Neuronal stem cell (in vitro differentiated cells): Measurements from ENCODE around the gene ANLN.

Experiments used
- DNase-seq: peaks from one replicate; pipeline ENCODE4 v3.0.0-alpha.2; 2013; ENCODE audit warnings: low spot score
- H2AFZ ChIP-seq: one replicate; pipeline ENCODE4 v1.6.1; 2013; ENCODE audit warnings: mild to moderate bottlenecking, low read length, inconsistent platforms
- H2AK5ac ChIP-seq: 2 replicates; pipeline ENCODE4 v1.6.1; 2013; ENCODE audit warnings: low read depth, mild to moderate bottlenecking, inconsistent platforms, low read length, moderate library complexity, mixed read lengths
- H2BK120ac ChIP-seq: 2 replicates; pipeline ENCODE4 v1.6.1; 2013; ENCODE audit warnings: low read depth, mild to moderate bottlenecking, inconsistent platforms, low read length, moderate library complexity, mixed read lengths
- H2BK12ac ChIP-seq: one replicate; pipeline ENCODE4 v1.6.1; 2013; ENCODE audit warnings: low read length, inconsistent platforms
- H2BK15ac ChIP-seq: 2 replicates; pipeline ENCODE4 v1.6.1; 2013; ENCODE audit warnings: mild to moderate bottlenecking, low read length, inconsistent platforms, mixed read lengths
- H2BK5ac ChIP-seq: one replicate; pipeline ENCODE4 v1.6.1; 2013; ENCODE audit warnings: inconsistent platforms, mild to moderate bottlenecking, low read length, moderate library complexity
- H3K14ac ChIP-seq: one replicate; pipeline ENCODE4 v1.6.1; 2013; ENCODE audit warnings: low read length, inconsistent platforms
- H3K18ac ChIP-seq: 2 replicates; pipeline ENCODE4 v1.6.1; 2013; ENCODE audit warnings: low read length, inconsistent platforms
- H3K23ac ChIP-seq: 2 replicates; pipeline ENCODE4 v1.6.1; 2013; ENCODE audit warnings: low read depth, mild to moderate bottlenecking, mixed read lengths, low read length, inconsistent platforms; ENCODE audit not compliant: poor library complexity
- H3K27ac ChIP-seq: replicated peaks from 3 replicates; pipeline ENCODE4 v1.5.1; 2013; ENCODE audit warnings: low read length, inconsistent platforms
- H3K27me3 ChIP-seq, 3 experiments: 2 replicates each; pipeline ENCODE4 v1.6.1; 2013; ENCODE audit warnings: low read length in 3 of 3, mild to moderate bottlenecking in 2 of 3, inconsistent platforms in 1 of 3, low read depth in 1 of 3, mixed read lengths in 1 of 3, moderate library complexity in 1 of 3; ENCODE audit not compliant: control insufficient read depth in 3 of 3, insufficient read depth in 3 of 3
- H3K36me3 ChIP-seq, 2 donors: replicated peaks in 1 of 2; 2 replicates each; pipeline ENCODE4 v1.6.1; 2013; ENCODE audit warnings: low read length in 2 of 2; ENCODE audit not compliant: control insufficient read depth in 2 of 2, insufficient read depth in 2 of 2
- H3K4ac ChIP-seq: 2 replicates; pipeline ENCODE4 v1.6.1; 2013; ENCODE audit warnings: inconsistent platforms, mild to moderate bottlenecking, low read length, moderate library complexity
- H3K4me1 ChIP-seq, 2 donors: 1 replicate in 1 of 2; 2 replicates in 1 of 2; pipeline ENCODE4 v1.6.1; 2013; ENCODE audit warnings: low read length in 2 of 2, low read depth in 1 of 2; ENCODE audit not compliant: control insufficient read depth in 2 of 2, insufficient read depth in 1 of 2
- H3K4me2 ChIP-seq: one replicate; pipeline ENCODE4 v1.6.1; 2013; ENCODE audit warnings: mild to moderate bottlenecking, low read length, inconsistent platforms; ENCODE audit not compliant: insufficient read depth, poor library complexity, severe bottlenecking
- H3K4me3 ChIP-seq, 2 donors: 2 replicates each; pipeline ENCODE4 v1.5.1; 2013; ENCODE audit warnings: low read length in 2 of 2, mild to moderate bottlenecking in 2 of 2, inconsistent platforms in 1 of 2, moderate library complexity in 1 of 2
- H3K79me1 ChIP-seq: one replicate; pipeline ENCODE4 v1.6.1; 2013; ENCODE audit warnings: low read depth, mild to moderate bottlenecking, inconsistent platforms, low read length, moderate library complexity
- H3K9ac ChIP-seq: one replicate; pipeline ENCODE4 v1.6.1; 2013; ENCODE audit warnings: mild to moderate bottlenecking, low read depth, low read length, inconsistent platforms; ENCODE audit not compliant: poor library complexity
- H3K9me3 ChIP-seq, 2 donors: replicated peaks in 1 of 2; 2 replicates each; pipeline versions ENCODE3 to v1.6.1; 2013; ENCODE audit warnings: low read length in 2 of 2, mild to moderate bottlenecking in 2 of 2, inconsistent platforms in 1 of 2, low read depth in 1 of 2, mixed read lengths in 1 of 2, moderate library complexity in 1 of 2; ENCODE audit not compliant: control insufficient read depth in 2 of 2, insufficient read depth in 1 of 2
- H4K8ac ChIP-seq: one replicate; pipeline ENCODE4 v1.6.1; 2013; ENCODE audit warnings: low read depth, mild to moderate bottlenecking, inconsistent platforms, low read length, moderate library complexity
- H4K91ac ChIP-seq: one replicate; pipeline ENCODE4 v1.6.1; 2013; ENCODE audit warnings: low read length, low read depth, mild to moderate bottlenecking, inconsistent platforms; ENCODE audit not compliant: poor library complexity
- WGBS, 2 donors: extraction: QIAGEN DNeasy Blood & Tissue Kit; methylation state at CpG; one replicate each; pipeline ENCODE4 v1.1.7; 2013; ENCODE audit warnings: missing lambda C conversion rate in 2 of 2, mixed read lengths in 1 of 2; ENCODE audit not compliant: insufficient read length in 2 of 2, insufficient replicate concordance in 1 of 2; ENCODE audit errors: extremely low coverage in 2 of 2; 5-methylcytosine and 5-hydroxymethylcytosine counted together

ANLN gene

GRCh38 chr7:36456138-36456537 is 66.5 kb downstream of the ANLN start:
- H4K91ac ChIP-seq = no peak overlapping the region
- H3K36me3 ChIP-seq = peaks cover 6 to 45% of the 10 kb centered on the region in 2 donors
- no peak overlapping the region for H3K27ac ChIP-seq
- H3K4ac ChIP-seq = no peak overlapping the region
- no peak overlapping the region for H3K4me3 ChIP-seq
- H3K9me3 ChIP-seq = no peaks in the 10 kb centered on the region
- H3K79me1 ChIP-seq = no peaks in the 10 kb centered on the region
- no peaks in the 10 kb centered on the region for H3K4me1 ChIP-seq
- DNase-seq = no peak
- H2BK5ac ChIP-seq = no peak overlapping the region
- no peak overlapping the region for H3K9ac ChIP-seq
- no peak overlapping the region for H3K23ac ChIP-seq
- no peak overlapping the region for H2BK12ac ChIP-seq
- H2BK120ac ChIP-seq = no peak overlapping the region
- no CpG with 5 or more reads among the region's 3 CpGs for WGBS, 2 donors
- no peak overlapping the region for H3K4me2 ChIP-seq
- no peaks in the 10 kb centered on the region for H3K27me3 ChIP-seq
- H2AFZ ChIP-seq = no peak overlapping the region
- H2BK15ac ChIP-seq = no peak overlapping the region
- H3K18ac ChIP-seq = no peak overlapping the region
- H2AK5ac ChIP-seq = no peak overlapping the region
- no peak overlapping the region for H3K14ac ChIP-seq
- no peak overlapping the region for H4K8ac ChIP-seq

GRCh38 chr7:36456548-36456947 is 66.9 kb downstream of the ANLN start:
- Histone ChIP-seq H4K8ac (no peak overlapping the region), H2BK15ac (no peak overlapping the region), H2AFZ (no peak overlapping the region), H2BK5ac (no peak overlapping the region), H3K9me3 (no peaks in the 10 kb centered on the region), H3K4me3 (no peak overlapping the region), H2AK5ac (no peak overlapping the region), H3K14ac (no peak overlapping the region), H3K4me2 (no peak overlapping the region), H3K36me3 (peaks cover 6 to 41% of the 10 kb centered on the region in 2 donors), H3K79me1 (no peaks in the 10 kb centered on the region), H3K27me3 (no peaks in the 10 kb centered on the region), H2BK120ac (no peak overlapping the region), H3K4ac (no peak overlapping the region), H4K91ac (no peak overlapping the region), H3K23ac (no peak overlapping the region), H3K9ac (no peak overlapping the region), H3K4me1 (no peaks in the 10 kb centered on the region), H2BK12ac (no peak overlapping the region), H3K18ac (no peak overlapping the region), H3K27ac (no peak overlapping the region)
- WGBS, 2 donors = no CpG with 5 or more reads among the region's 2 CpGs
- DNase-seq = no peak

- no peak overlapping the region for H2AK5ac ChIP-seq
- no peak overlapping the region for H2BK15ac ChIP-seq
- H2BK120ac ChIP-seq = no peak overlapping the region
- H2BK5ac ChIP-seq = no peak overlapping the region
- H3K4me1 ChIP-seq = peaks cover 0 to 3% of the 10 kb centered on the region in 2 donors
- no peak overlapping the region for H3K9ac ChIP-seq
- WGBS, 2 donors = no CpG with 5 or more reads among the region's 12 CpGs
- no peak overlapping the region for H2AFZ ChIP-seq
- H3K9me3 ChIP-seq = no peaks in the 10 kb centered on the region
- no peaks in the 10 kb centered on the region for H3K27me3 ChIP-seq
- no peak overlapping the region for H4K8ac ChIP-seq
- peaks cover 0 to 12% of the 10 kb centered on the region in 2 donors for H3K36me3 ChIP-seq
- no peaks in the 10 kb centered on the region for H3K79me1 ChIP-seq
- H4K91ac ChIP-seq = no peak overlapping the region
- H3K4me3 ChIP-seq = no peak overlapping the region
- DNase-seq = no peak
- no peak overlapping the region for H3K4me2 ChIP-seq
- no peak overlapping the region for H3K23ac ChIP-seq
- H3K27ac ChIP-seq = no peak overlapping the region
- no peak overlapping the region for H3K14ac ChIP-seq
- no peak overlapping the region for H3K18ac ChIP-seq
- H3K4ac ChIP-seq = no peak overlapping the region
- H2BK12ac ChIP-seq = no peak overlapping the region
Observed at GRCh38 chr7:36459236-36459960, 69.7 kb downstream of the ANLN start.

GRCh38 chr7:36460811-36461429 is 71.3 kb downstream of the ANLN start:
- DNase-seq = no peak
- Histone ChIP-seq H2BK120ac (no peak overlapping the region), H3K4ac (no peak overlapping the region), H3K9me3 (no peaks in the 10 kb centered on the region), H3K27me3 (no peaks in the 10 kb centered on the region), H3K9ac (no peak overlapping the region), H2BK12ac (no peak overlapping the region), H3K4me3 (no peak overlapping the region), H3K14ac (no peak overlapping the region), H2AFZ (no peak overlapping the region), H4K91ac (no peak overlapping the region), H3K23ac (no peak overlapping the region), H3K4me2 (no peak overlapping the region), H2AK5ac (no peak overlapping the region), H2BK15ac (no peak overlapping the region), H3K36me3 (no peaks in the 10 kb centered on the region), H3K4me1 (peaks cover 0 to 3% of the 10 kb centered on the region in 2 donors), H3K18ac (no peak overlapping the region), H4K8ac (no peak overlapping the region), H2BK5ac (no peak overlapping the region), H3K79me1 (no peaks in the 10 kb centered on the region), H3K27ac (no peak overlapping the region)
- no CpG with 5 or more reads among the region's 8 CpGs for WGBS, 2 donors
